GM21515 (cell line): ENCODE results near the gene TGFA.
"Not testable (repeated sequence)": the region's sequence is repeated elsewhere in the genome, so short reads cannot be mapped to it uniquely, and the experiment has no call there.

Source experiments
- ATAC-seq: cut with Tn5 transposase; IDR thresholded peaks from one replicate; pipeline ENCODE4 v1.9.1; 2021; ENCODE audit not compliant: unreplicated experiment

TGFA gene

GRCh38 chr2:70467237-70467636, 86.4 kb downstream of the TGFA start:
- no peak for ATAC-seq

- not testable (repeated sequence) for ATAC-seq
Observed at GRCh38 chr2:70466647-70467046, 87.0 kb downstream of the TGFA start.

- no peak for ATAC-seq
Observed at GRCh38 chr2:70463997-70464396, 89.6 kb downstream of the TGFA start.

GRCh38 chr2:70463581-70463980, 90.0 kb downstream of the TGFA start:
- ATAC-seq, result no peak

GRCh38 chr2:70461981-70462876, 91.4 kb downstream of the TGFA start:
- ATAC-seq, result no peak

- no peak for ATAC-seq
Observed at GRCh38 chr2:70461414-70461813, 92.2 kb downstream of the TGFA start.

- no peak for ATAC-seq
Observed at GRCh38 chr2:70460333-70460732, 93.3 kb downstream of the TGFA start.

- no peak for ATAC-seq
Observed at GRCh38 chr2:70458661-70459060, 95.0 kb downstream of the TGFA start.

- ATAC-seq, result no peak
Observed at GRCh38 chr2:70456585-70457495, 96.8 kb downstream of the TGFA start.

GRCh38 chr2:70454936-70455544, 98.6 kb downstream of the TGFA start:
- ATAC-seq, result no peak

- no peak for ATAC-seq
Observed at GRCh38 chr2:70450641-70451250, 102.9 kb downstream of the TGFA start.

- ATAC-seq, result no peak
Observed at GRCh38 chr2:70448041-70448440, 105.6 kb downstream of the TGFA start.

- no peak for ATAC-seq
Observed at GRCh38 chr2:70443726-70444125, 109.9 kb downstream of the TGFA start.

- no peak for ATAC-seq
Observed at GRCh38 chr2:70443078-70443465, 110.6 kb downstream of the TGFA start.

- no peak for ATAC-seq
Observed at GRCh38 chr2:70442301-70443077, 111.1 kb downstream of the TGFA start.

GRCh38 chr2:70440621-70441020, 113.0 kb downstream of the TGFA start:
- ATAC-seq, result no peak

GRCh38 chr2:70435138-70435537, 118.5 kb downstream of the TGFA start:
- no peak for ATAC-seq

GRCh38 chr2:70433315-70433714, 120.3 kb downstream of the TGFA start:
- ATAC-seq, result no peak

GRCh38 chr2:70431716-70432347, 121.8 kb downstream of the TGFA start:
- no peak for ATAC-seq

- no peak for ATAC-seq
Observed at GRCh38 chr2:70426341-70426740, 127.3 kb downstream of the TGFA start.
